Fibroblast of lung (primary cell): Measurements from ENCODE around the gene CLASP2. TPM values are rescaled to one million over a fixed set of nuclear protein-coding genes. Genes with fewer than 3 reads are reported as not detected.

Experiments used
- DNase-seq, 2 donors: peaks; one replicate each; pipeline versions ENCODE4 v3.0.0 to v3.0.0-alpha.2; 2010; ENCODE audit warnings: low read depth in 2 of 2
- H2AFZ ChIP-seq: 2 replicates; pipeline ENCODE4 v1.5.1; 2012; ENCODE audit warnings: low read length, control low read depth, inconsistent platforms
- H3K27ac ChIP-seq: 2 replicates; pipeline ENCODE4 v1.5.1; 2011; ENCODE audit warnings: low read length, control low read depth; ENCODE audit not compliant: insufficient read depth
- H3K27me3 ChIP-seq: 2 replicates; pipeline ENCODE4 v1.5.1; 2011; ENCODE audit warnings: mild to moderate bottlenecking, low read length; ENCODE audit not compliant: control insufficient read depth, insufficient read depth
- H3K36me3 ChIP-seq: 2 replicates; pipeline ENCODE4 v1.5.1; 2011; ENCODE audit warnings: low read length; ENCODE audit not compliant: control insufficient read depth, insufficient read depth
- H3K4me1 ChIP-seq: 2 replicates; pipeline ENCODE4 v1.5.1; 2011; ENCODE audit warnings: low read length; ENCODE audit not compliant: control insufficient read depth, insufficient read depth; ENCODE audit errors: extremely low read depth
- H3K4me2 ChIP-seq: 2 replicates; pipeline ENCODE4 v1.5.1; 2011; ENCODE audit warnings: low read length, control low read depth; ENCODE audit not compliant: insufficient read depth; ENCODE audit errors: extremely low read depth
- H3K4me3 ChIP-seq, 4 experiments: fragments of 200-600 bp in 1 of 4; sonication (generic) in 1 of 4; replicated peaks in 1 of 4; 2 replicates each; pipeline ENCODE4 v1.5.1; 2011 to 2016; ENCODE audit warnings: low read length in 4 of 4, low read depth in 3 of 4, mild to moderate bottlenecking in 3 of 4, control low read depth in 2 of 4, inconsistent platforms in 1 of 4, mixed read lengths in 1 of 4; ENCODE audit not compliant: insufficient read depth in 1 of 4; ENCODE audit errors: control extremely low read depth in 1 of 4
- H3K79me2 ChIP-seq: 2 replicates; pipeline ENCODE4 v1.5.1; 2012; ENCODE audit warnings: mild to moderate bottlenecking, low read length, inconsistent platforms; ENCODE audit not compliant: control insufficient read depth, insufficient read depth
- H3K9ac ChIP-seq: 2 replicates; pipeline ENCODE4 v1.5.1; 2011; ENCODE audit warnings: mild to moderate bottlenecking, low read length, control low read depth; ENCODE audit not compliant: insufficient read depth
- H3K9me3 ChIP-seq: 2 replicates; pipeline ENCODE4 v1.5.1; 2012; ENCODE audit warnings: low read depth, low read length; ENCODE audit not compliant: control insufficient read depth, insufficient read depth
- H4K20me1 ChIP-seq: 2 replicates; pipeline ENCODE4 v1.5.1; 2011; ENCODE audit warnings: low read length; ENCODE audit not compliant: control insufficient read depth, insufficient read depth; ENCODE audit errors: extremely low read depth
- EZH2 ChIP-seq: IDR thresholded peaks from 2 replicates; pipeline ENCODE4 v1.5.1; 2012; ENCODE audit warnings: low read length, control low read depth, mild to moderate bottlenecking; ENCODE audit errors: missing control alignments
- polyA plus RNA-seq, 2 donors: library from polyadenylated mRNA; depleted of rRNA in 1 of 2; stranded (reverse) in 1 of 2; unstranded in 1 of 2; fragments of >200 nt; gene quantifications; 2 replicates each; pipeline ENCODE4 v1.2.1, GENCODE V29; 2011 to 2012; ENCODE audit warnings: missing spikeins in 1 of 2
- total RNA-seq: library from RNA; depleted of rRNA; stranded (reverse); fragments of >200 nt; gene quantifications from 2 replicates; pipeline ENCODE4 v1.2.1, GENCODE V29; 2014
- TF ChIP-seq, protein P1 (sequence below), 2 donors: IDR thresholded peaks in 1 of 2; conservative IDR thresholded peaks in 1 of 2; 1 replicate in 1 of 2; 2 replicates in 1 of 2; pipeline ENCODE4 v1.5.1; 2011 to 2012; ENCODE audit warnings: low read length in 2 of 2, control low read depth in 1 of 2, inconsistent platforms in 1 of 2, low read depth in 1 of 2, mild to moderate bottlenecking in 1 of 2

CLASP2 gene
- total and polyA plus RNA-seq, 2 donors (not counting 1 experiment from before 2014, with no cell fraction given), result 31.8 to 62.6 TPM

DNA sequence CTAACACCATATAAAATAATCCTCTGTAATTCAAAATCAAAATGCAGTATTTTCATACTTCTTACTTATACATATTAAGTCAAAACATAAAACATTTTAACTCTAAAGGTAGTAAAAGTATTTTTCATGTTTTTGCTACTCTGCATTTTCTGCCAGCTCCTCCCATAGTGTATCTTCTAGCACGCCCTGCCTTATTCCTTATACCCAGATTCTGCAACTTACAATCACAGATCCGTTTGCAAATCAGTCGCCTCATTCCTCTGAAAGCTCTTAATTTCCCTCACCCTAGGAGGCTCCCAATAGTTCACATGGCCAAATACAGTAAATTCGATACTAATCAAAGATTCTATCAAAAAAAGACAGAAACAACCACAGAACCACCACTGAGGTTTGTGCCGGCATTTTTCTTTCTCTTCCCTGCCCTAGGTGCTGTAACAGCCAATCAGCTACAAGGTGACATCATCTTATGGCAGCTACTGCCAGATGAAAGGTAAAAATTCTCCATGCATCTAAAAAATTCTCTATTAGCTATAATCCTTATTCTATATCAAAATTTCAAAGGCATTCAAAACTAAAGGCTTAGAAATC, 72.9 kb downstream of the CLASP2 start:
- Histone ChIP-seq H3K36me3 (no peaks in the 10 kb centered on the region), H4K20me1 (no peaks in the 10 kb centered on the region), H3K27ac (no peak overlapping the region), H3K27me3 (no peaks in the 10 kb centered on the region), H3K4me2 (peak overlapping the region; percentile 16), H3K4me1 (no peaks in the 10 kb centered on the region), H2AFZ (peak overlapping the region; percentile 74), H3K4me3 (peak overlapping the region; percentile 35 to 59 (median 42)), H3K9me3 (no peaks in the 10 kb centered on the region), H3K9ac (no peak overlapping the region), H3K79me2 (no peaks in the 10 kb centered on the region)
- TF ChIP-seq, protein P1, sequence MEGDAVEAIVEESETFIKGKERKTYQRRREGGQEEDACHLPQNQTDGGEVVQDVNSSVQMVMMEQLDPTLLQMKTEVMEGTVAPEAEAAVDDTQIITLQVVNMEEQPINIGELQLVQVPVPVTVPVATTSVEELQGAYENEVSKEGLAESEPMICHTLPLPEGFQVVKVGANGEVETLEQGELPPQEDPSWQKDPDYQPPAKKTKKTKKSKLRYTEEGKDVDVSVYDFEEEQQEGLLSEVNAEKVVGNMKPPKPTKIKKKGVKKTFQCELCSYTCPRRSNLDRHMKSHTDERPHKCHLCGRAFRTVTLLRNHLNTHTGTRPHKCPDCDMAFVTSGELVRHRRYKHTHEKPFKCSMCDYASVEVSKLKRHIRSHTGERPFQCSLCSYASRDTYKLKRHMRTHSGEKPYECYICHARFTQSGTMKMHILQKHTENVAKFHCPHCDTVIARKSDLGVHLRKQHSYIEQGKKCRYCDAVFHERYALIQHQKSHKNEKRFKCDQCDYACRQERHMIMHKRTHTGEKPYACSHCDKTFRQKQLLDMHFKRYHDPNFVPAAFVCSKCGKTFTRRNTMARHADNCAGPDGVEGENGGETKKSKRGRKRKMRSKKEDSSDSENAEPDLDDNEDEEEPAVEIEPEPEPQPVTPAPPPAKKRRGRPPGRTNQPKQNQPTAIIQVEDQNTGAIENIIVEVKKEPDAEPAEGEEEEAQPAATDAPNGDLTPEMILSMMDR (conservative IDR thresholded peaks at IDR 0.05 in 1 of 2, IDR thresholded peaks at IDR 0.05 in 1 of 2; ENCODE audit: low read depth in 1 of 2, low read length in 2 of 2), result no peak
- no peak for TF ChIP-seq EZH2
- peak; percentile 40 to 66 for DNase-seq

DNA sequence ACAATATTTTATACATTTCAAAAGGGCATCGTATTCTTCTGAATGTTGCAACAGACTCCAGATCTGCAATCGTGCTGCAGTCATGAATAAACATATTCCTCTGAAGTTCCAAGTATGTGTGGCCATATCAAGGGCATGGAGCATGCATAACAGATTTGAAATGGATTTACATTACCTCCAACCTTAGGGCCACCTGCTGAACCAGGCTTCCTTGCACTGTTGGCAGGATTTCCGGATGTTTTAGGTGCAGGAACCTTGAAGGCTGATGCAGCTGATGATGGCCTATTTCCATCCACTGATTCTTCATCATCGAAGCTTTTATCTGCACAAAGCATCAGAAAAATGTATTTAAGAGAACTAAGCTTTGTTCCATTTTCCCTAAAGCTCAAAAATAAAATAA, 73.5 kb downstream of the CLASP2 start:
- no peak overlapping the region for H3K27ac ChIP-seq
- H3K4me2 ChIP-seq, result peak overlapping the region; percentile 2
- no peak for DNase-seq
- H4K20me1 ChIP-seq, result no peaks in the 10 kb centered on the region
- H3K4me3 ChIP-seq, result no peak overlapping the region
- no peaks in the 10 kb centered on the region for H3K36me3 ChIP-seq
- TF ChIP-seq, protein P1 (conservative IDR thresholded peaks at IDR 0.05 in 1 of 2, IDR thresholded peaks at IDR 0.05 in 1 of 2; ENCODE audit: low read depth in 1 of 2, low read length in 2 of 2), result no peak
- no peak for TF ChIP-seq EZH2
- no peaks in the 10 kb centered on the region for H3K9me3 ChIP-seq
- H3K4me1 ChIP-seq, result no peaks in the 10 kb centered on the region
- H2AFZ ChIP-seq, result peak overlapping the region; percentile 41
- no peak overlapping the region for H3K9ac ChIP-seq
- no peaks in the 10 kb centered on the region for H3K27me3 ChIP-seq
- H3K79me2 ChIP-seq, result no peaks in the 10 kb centered on the region

DNA sequence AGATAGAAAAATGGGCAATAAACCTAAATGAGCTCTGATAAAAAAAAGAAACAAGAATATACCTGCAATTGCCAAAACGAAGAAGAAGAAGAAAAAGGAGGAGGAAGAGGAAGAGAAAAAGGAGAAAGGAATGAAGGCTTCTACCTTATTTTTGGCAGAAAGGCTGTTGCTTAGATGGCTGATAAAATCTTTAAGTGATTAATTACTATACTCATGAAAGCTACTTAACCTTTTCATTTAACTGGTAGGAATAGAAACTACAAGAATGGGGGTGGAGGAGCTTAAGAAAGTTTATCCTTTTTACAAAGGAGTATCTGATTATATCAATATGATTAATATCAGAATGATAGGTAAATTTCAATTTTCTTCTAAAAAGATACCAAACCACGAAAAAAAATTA, 75.2 kb downstream of the CLASP2 start:
- no peaks in the 10 kb centered on the region for H3K9me3 ChIP-seq
- H3K79me2 ChIP-seq, result no peaks in the 10 kb centered on the region
- no peaks in the 10 kb centered on the region for H3K4me1 ChIP-seq
- TF ChIP-seq EZH2, result no peak
- TF ChIP-seq, protein P1 (conservative IDR thresholded peaks at IDR 0.05 in 1 of 2, IDR thresholded peaks at IDR 0.05 in 1 of 2; ENCODE audit: low read depth in 1 of 2, low read length in 2 of 2), result no peak
- no peaks in the 10 kb centered on the region for H4K20me1 ChIP-seq
- H3K9ac ChIP-seq, result no peak overlapping the region
- no peak overlapping the region for H2AFZ ChIP-seq
- H3K27me3 ChIP-seq, result no peaks in the 10 kb centered on the region
- H3K36me3 ChIP-seq, result no peaks in the 10 kb centered on the region
- no peak overlapping the region for H3K27ac ChIP-seq
- H3K4me2 ChIP-seq, result no peak overlapping the region
- no peak overlapping the region for H3K4me3 ChIP-seq
- DNase-seq, result no peak
